ENCODE results near the gene TDRKH.
A peak's percentile ranks its signal among the peaks of the same experiment; 100 is the strongest.
"Not testable (repeated sequence)": the region's sequence is repeated elsewhere in the genome, so short reads cannot be mapped to it uniquely, and the experiment has no call there.

Gene TDRKH

DNA sequence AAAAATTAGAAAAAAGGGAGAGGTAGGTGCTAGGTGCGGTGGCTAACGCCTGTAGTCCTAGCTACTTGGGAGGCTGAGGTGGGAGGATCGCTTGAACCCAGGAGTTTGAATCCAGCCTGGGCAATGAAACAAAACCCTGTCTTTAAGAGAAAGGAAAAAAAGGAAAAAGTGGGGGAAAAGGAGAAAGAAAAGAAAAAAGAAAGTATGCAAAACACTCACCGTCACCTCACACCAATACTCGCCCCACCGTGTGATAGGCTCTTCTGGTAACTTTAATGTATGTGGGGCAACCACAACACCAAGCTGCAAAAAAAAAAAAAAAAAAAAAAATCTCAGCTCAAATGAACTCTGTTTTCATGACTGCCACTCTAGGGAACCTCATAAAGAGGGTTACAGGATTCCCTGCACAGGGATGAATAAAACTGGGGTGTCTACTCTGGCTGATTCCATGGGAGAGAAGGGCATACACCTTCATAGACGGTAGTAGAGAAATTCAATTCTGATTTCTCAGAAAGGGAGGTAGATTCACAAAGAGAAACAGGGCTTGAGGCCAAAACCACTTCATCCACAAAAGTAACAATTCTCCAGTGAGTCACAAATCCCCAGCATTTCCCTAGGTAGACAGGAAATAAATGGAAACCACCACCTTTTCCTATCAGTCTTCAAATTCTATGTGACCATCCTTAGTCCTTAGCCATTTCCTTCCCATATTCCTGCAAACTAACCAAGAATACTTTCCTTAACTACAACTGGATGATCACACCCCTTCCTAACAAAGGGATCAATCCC is 29.5 kb downstream of the TDRKH start:
- no peak for DNase-seq

DNA sequence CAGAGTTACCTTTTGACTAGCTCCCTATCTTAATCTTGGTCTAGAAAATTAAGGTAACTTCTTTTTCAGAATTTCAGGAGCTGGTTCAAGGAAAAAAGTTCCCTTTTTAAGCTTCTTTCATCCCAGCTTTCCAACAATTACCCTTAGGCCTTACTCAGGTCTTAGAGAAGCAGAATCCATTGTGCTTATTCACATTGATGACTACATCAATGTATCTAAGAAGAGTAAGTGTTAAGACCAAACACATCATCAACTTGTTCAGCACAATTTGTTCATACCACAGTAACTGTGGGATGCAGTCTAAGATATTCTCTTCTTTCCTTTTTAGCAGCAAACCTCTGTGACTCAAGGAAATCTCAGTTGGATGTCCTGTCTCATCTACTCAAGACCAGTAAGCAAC is 31.1 kb downstream of the TDRKH start:
- DNase-seq = no peak

DNA sequence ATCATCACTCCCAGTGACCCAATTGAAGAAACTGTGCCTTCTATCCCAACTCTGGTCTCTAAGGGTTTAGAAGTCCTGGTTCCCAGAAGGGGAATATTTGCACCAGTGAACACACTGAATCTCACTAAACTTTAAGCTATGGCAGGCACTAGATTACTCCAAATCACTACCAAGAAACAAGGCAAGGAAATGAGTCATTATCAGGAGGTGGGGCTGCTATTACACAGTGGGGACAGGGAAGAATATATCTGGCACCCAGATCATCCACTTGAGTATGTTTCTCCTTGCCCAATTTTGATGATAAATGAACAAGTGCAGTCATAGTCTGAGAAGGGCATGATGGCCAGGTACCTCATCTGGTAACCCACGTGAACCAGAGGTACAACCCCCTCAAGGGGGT is 34.0 kb downstream of the TDRKH start:
- DNase-seq = peak; percentile 44

DNA sequence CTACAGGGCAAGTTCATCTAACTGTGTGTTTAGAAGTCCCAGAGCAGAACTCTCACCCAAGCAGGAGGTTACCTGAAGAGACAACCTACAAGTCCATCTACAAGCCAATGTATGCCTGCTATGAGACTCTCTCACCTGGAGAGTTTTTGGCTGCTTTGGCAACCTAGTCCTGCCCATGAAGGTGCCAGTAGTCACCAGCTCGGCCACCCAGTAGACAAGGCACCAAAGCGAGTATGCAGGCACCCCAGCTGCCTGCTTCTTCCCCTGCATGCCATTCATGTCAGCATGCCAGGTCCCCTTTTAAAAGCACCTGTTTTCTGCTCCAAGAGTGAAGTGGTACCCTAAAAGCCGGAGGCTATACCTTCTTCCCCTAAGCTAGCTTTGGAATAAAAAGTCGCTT is 48.8 kb downstream of the TDRKH start:
- no peak for DNase-seq

DNA sequence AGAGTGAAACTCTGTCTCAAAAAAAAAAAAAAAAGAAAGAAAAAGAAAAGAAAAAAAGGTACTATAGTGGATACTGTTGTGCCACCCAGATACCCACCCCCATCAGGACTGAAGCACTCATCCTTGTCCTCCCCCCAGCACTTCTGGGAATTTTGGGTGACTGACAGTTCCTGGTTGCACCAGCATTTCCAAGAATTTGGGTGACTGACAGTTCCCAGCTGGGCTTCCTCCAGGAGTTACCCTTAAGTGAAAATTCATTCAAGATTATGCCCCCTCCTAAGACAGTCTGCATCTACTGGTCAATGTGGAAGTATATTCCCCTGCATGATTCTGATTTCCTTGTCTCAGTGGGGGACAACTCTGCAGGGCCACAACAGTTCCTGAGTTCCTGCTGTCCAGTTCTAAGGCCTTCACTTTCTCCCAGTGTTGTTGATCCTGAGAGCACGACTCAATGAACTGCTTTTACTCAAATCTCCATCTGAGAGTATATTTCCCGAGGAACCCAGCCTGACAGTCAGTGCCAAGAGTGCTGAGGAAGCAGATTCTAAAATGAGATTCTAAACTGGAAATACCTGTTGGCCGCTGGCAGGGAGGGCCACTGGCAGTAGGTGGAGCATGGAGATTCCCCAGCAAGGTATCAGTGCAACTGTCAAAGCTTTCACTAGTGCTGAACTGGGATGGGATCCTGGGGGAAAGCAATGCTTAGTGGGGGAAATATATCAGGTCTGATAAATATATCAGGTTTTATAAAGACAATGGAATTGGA is 50.5 kb downstream of the TDRKH start:
- no peak for DNase-seq

DNA sequence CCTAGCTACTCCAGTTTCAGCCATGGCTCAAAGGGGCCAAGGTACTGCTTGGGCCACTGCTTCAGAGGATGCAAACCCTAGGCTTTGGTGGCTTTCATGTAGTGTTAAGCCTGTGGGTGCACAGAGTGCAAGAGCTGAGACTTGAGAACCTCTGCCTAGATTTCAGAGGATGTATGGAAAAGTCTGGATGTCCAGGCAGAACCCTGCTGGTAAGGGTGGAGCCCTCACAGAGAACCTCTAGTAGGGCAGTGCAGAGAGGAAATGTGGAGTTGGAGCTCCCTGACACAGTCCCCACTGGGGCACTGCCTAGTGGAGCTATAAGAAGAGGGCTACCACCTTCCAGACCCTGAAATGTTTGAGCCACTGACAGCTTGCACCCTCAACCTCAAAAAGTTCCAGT is 52.8 kb downstream of the TDRKH start:
- DNase-seq = no peak

DNA sequence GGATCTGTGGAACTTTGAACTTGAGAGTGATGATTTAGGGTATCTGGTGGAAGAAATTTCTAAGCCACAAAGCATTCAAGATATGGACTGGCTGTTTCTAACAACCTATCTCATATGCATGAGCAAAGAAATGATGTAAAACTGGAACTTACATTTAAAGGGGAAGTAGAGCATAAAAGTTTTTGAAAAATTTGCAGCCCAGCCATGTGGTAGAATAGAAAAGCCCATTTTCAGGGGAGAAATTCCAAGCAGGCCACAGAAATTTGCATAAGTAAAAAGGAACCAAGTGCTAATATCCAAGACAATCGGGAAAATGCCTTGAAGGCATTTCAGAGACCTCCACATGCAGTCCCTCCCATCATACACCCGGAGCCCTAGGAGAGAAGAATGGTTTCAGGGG is 53.3 kb downstream of the TDRKH start:
- DNase-seq = no peak

DNA sequence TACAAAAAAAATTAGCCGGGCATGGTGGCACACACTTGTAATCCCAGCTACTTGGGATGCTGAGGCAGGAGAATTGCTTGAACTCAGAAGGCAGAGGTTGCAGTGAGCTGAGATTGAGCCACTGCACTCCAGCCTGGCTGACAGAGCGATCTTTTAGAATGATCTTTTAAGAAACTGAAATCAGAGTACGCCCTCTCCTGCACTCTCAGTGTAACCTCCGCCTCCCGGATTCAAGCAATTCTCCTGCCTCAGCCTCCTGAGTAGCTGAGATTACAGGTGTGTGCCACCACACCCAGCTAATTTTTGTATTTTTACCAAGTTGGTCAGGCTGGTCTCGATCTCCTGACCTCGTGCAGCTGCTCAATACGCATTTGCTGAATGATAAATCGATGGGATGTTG is 56.3 kb downstream of the TDRKH start:
- not testable (repeated sequence) for DNase-seq

DNA sequence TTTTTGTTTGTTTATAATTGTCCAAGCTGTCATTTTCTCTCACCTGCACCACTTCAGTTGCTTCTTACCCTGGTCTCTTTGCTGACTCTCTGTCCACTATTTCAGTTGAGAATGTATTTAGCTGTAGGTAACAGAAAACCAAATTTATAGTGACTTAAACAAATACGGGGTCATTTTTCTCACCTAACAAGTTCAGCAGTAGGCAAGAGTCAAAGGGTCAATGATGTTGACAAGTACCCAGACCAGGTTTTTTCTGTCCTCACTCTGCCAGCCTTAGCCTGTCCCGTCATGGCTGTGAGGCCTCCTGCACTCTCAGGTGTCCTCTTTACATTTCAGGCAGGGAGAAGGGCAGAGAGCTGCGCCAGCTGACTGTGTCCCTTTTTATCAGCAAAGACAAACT is 57.2 kb downstream of the TDRKH start:
- no peak for DNase-seq

DNA sequence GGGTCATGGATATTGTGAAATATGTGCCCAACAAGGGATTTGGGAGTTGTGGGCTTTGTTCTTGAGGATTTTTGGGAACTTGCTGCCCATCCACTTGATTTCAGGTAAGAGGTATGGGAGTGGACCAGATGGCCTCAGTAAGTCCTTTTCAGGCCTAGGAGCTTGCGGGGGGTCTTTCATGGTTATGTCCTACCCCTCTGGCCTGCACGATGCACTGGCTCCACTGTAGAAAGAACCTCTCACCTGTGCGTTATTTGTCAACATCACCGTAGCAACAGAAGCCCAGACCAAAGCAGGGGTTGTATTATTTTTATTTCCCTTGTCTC is 60.4 kb downstream of the TDRKH start:
- no peak for DNase-seq

DNA sequence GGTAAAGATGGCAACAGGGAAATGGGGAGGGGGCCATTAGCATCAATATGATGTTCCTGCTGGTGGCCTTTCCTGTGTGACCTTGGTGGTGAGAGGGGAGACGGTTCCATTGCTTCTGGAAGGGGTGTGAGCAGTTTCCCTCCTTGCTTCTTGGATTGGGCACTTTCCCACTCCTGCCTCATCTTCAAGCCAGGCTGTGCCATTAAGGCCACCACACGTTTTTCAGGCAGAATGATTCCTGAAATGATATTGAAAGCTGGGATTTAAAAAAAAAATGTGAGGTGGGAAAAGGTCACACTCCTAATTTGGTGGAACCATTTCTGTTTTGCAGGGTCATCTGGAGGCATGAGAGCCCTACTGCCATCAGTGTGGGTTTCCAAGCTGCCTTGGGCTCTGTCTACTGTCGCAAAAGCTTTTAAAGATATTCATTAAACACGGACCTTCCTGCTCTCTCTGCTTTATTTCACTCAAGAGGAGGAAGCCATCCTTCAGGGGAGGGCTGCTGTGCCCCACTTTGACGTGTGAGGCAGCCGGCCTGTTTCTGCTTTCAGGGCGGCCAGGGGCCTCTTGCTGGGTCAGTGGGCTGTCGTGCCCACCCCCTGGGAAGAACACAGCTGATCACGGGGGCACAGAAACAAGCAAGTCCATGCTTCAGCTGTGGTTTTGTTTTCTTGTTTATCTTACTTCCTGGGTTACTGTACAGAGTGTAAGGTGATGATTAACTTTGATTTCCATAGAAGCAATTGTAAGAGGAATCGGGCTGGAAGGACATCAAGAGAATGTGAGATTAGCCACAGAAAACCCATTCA is 60.9 kb downstream of the TDRKH start:
- DNase-seq = no peak

DNA sequence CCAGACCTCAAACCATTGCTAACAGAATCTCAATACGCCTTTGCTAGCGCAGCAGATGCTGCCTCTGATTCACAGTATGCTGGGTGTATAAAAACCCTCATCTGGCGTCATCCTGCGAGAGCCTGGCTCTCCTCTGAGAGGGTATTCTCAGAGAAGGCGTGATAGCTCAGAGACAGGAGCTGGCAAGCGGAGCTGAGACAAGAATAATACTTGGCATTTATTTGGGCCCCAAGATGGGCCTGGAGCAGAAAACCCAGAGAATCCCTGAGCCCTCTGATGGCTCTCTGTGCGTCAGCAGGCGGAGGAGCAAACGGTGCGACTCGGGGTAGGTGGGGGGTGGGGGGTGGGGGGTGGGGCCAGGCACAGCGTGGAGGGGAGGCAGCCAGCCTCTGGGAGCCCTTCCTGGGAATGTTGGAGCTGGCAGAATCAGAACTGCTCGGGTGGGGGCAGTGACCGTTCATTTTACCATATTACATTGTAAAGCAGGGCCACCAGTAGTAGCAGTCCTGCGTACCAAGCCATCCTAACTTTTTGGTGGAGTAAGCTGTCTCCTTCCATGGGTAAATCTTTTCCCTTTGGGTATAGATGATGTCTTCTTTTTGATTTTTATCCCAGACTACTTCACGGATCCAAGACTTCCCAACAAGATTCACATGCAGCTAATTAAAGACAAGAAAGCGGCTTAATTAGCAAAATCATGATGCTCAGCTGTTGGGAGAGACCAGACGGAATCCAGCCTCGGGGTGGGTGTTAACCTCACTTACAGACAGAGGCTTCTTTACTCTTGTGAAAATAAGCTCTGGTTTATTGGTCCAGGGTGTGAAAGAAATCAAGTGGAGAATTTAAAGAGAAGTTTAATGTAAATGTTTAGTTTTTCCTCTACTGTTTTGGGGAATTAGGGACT is 61.9 kb downstream of the TDRKH start:
- no peak for DNase-seq

DNA sequence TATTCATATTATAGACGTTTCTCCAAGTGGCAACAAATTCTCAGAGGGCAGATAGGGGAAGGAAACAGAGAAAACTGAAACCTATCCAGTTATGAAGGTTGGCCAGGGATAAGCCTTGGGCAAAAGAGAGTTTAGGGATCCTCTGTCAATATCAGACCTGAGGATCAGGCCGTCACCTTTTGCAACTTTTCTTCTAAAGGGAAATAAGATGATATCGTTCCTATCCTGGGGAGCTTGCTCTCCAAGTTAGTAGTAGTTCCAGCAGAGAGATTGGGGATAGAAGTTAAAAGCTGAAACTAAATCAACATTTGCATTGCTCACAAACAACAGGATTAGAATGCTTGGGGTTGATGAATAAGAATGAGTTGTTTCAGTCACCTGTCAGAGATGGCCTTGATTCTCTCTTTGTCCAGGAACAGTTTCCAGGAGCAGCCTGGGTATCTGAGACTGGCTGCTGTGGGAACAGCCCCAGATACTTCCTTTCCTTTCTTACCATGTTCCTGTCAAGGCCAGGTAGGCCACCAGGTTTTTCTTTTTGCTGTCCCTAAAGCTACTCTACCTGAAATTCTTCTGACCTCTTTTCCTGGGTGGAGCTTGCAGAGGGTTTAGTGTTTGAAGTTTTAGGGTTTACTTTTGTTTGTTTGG is 66.5 kb downstream of the TDRKH start:
- DNase-seq = no peak
